Liver (tissue), 9 donors: ENCODE data around the gene MYL4. TPM values are rescaled to one million over a fixed set of nuclear protein-coding genes. Genes with fewer than 3 reads are reported as not detected.
"Not testable (repeated sequence)": the region's sequence is repeated elsewhere in the genome, so short reads cannot be mapped to it uniquely, and the experiment has no call there.

Experiments used
- DNase-seq: peaks from one replicate; pipeline ENCODE4 v3.0.0-alpha.2; 2017; ENCODE audit warnings: low spot score
- H3K27ac ChIP-seq, 2 donors: one replicate each; pipeline ENCODE4 v1.7.0; 2013; ENCODE audit warnings: inconsistent platforms in 2 of 2, low read length in 2 of 2, control low read depth in 1 of 2, low read depth in 1 of 2, mild to moderate bottlenecking in 1 of 2
- H3K27me3 ChIP-seq, 4 donors: one replicate each; pipeline versions ENCODE4 v1.6.1 to v1.7.0; 2013; ENCODE audit warnings: low read length in 3 of 4, inconsistent platforms in 1 of 4, mild to moderate bottlenecking in 1 of 4, moderate library complexity in 1 of 4; ENCODE audit not compliant: control insufficient read depth in 4 of 4, insufficient read depth in 4 of 4
- H3K36me3 ChIP-seq, 4 donors: one replicate each; pipeline versions ENCODE4 v1.6.1 to v1.7.0; 2013; ENCODE audit warnings: low read length in 3 of 4, mild to moderate bottlenecking in 3 of 4, low read depth in 1 of 4, moderate library complexity in 1 of 4; ENCODE audit not compliant: control insufficient read depth in 4 of 4, insufficient read depth in 3 of 4
- H3K4me1 ChIP-seq, 4 donors: one replicate each; pipeline versions ENCODE4 v1.6.1 to v1.7.0; 2013; ENCODE audit warnings: low read length in 3 of 4, mild to moderate bottlenecking in 3 of 4, moderate library complexity in 1 of 4; ENCODE audit not compliant: control insufficient read depth in 4 of 4, insufficient read depth in 4 of 4
- H3K4me3 ChIP-seq, 3 donors: one replicate each; pipeline versions ENCODE4 v1.6.1 to v1.7.0; 2013; ENCODE audit warnings: low read length in 3 of 3, control low read depth in 1 of 3, low read depth in 1 of 3, mild to moderate bottlenecking in 1 of 3
- H3K9ac ChIP-seq, 2 donors: one replicate each; pipeline ENCODE4 v1.7.0; 2013; ENCODE audit warnings: low read length in 2 of 2, mild to moderate bottlenecking in 2 of 2, moderate library complexity in 2 of 2, control low read depth in 1 of 2, low read depth in 1 of 2
- H3K9me3 ChIP-seq, 4 donors: one replicate each; pipeline versions ENCODE4 v1.6.1 to v1.7.0; 2013; ENCODE audit warnings: low read length in 3 of 4; ENCODE audit not compliant: control insufficient read depth in 4 of 4
- EGR1 ChIP-seq, 2 donors: IDR thresholded peaks; 2 replicates each; pipeline ENCODE4 v1.6.1; 2016 to 2018; ENCODE audit warnings: antibody characterized with exemption in 2 of 2, low read depth in 2 of 2
- FOXA2 ChIP-seq: IDR thresholded peaks from 2 replicates; pipeline ENCODE4 v1.6.1; 2016; ENCODE audit warnings: antibody characterized with exemption
- HNF4A ChIP-seq, 2 donors: conservative IDR thresholded peaks; 2 replicates each; pipeline ENCODE4 v1.6.1; 2016; ENCODE audit warnings: antibody characterized with exemption in 2 of 2, mild to moderate bottlenecking in 2 of 2
- HNF4G ChIP-seq: IDR thresholded peaks from 2 replicates; pipeline ENCODE4 v1.6.1; 2016; ENCODE audit warnings: antibody characterized with exemption
- JUND ChIP-seq, 2 donors: IDR thresholded peaks; 2 replicates each; pipeline ENCODE4 v1.6.1; 2016; ENCODE audit warnings: antibody characterized with exemption in 2 of 2
- MAX ChIP-seq: IDR thresholded peaks from 2 replicates; pipeline ENCODE4 v1.6.1; 2016; ENCODE audit warnings: antibody characterized with exemption
- RXRA ChIP-seq, 2 donors: IDR thresholded peaks; 2 replicates each; pipeline ENCODE4 v1.6.1; 2017 to 2018; ENCODE audit warnings: antibody characterized with exemption in 2 of 2, mild to moderate bottlenecking in 1 of 2
- SP1 ChIP-seq: IDR thresholded peaks from 2 replicates; pipeline ENCODE4 v1.6.1; 2018; ENCODE audit warnings: antibody characterized with exemption, mild to moderate bottlenecking
- ZBTB33 ChIP-seq: IDR thresholded peaks from 2 replicates; pipeline ENCODE4 v1.6.1; 2016; ENCODE audit warnings: antibody characterized with exemption
- WGBS: extraction: QIAGEN DNeasy Blood & Tissue Kit; methylation state at CpG from one replicate; pipeline ENCODE4 v1.1.7; 2013; 5-methylcytosine and 5-hydroxymethylcytosine counted together
- polyA plus RNA-seq, 2 donors: library from polyadenylated mRNA; stranded (reverse) in 1 of 2; unstranded in 1 of 2; fragments of 200-250 nt in 1 of 2; fragments of >200 nt in 1 of 2; fragmentation: Nextera tagmentation in 1 of 2; extraction: Ambion mirVana in 1 of 2; gene quantifications; one replicate each; pipeline versions ENCODE4 v1.2.1 to v1.2.3, GENCODE V29; 2013 to 2015
- total RNA-seq, 2 donors: library from RNA; depleted of rRNA; stranded (reverse); fragments of >200 nt; gene quantifications; one replicate each; pipeline ENCODE4 v1.2.3, GENCODE V29; 2014
- TF ChIP-seq, protein P1 (sequence below): fragments of 150-350 bp; IDR thresholded peaks from 2 replicates; pipeline ENCODE4 v1.5.1; 2017; ENCODE audit warnings: improper control_type of control experiment, low read depth, low read length; ENCODE audit not compliant: missing input control
- donor health status: healthy.
- donor health status: healthy.
- donor health status: healthy.
- donor health status: healthy.
- donor health status: healthy.

Gene MYL4
- total and polyA plus RNA-seq, 4 donors = 0.19 to 215 (median 0.22) TPM; not detected in 1

DNA sequence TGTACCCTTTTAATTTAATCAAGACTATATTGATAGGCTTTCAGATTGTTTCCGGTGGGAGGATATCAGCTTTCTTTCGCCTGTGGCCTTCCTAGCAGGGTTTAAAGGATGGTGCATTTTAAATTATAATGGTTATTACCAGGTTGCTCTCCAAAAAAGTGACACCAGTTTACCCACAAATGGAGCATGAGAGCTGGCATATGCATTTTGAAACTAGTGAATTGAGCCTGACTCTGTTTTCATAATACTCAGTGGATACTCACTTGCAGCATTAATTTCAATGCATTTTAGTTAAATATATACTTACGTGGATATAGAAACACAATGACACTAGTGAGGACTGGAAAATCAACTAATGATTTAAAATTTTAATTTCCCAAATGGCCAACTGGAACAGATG is 5.8 kb downstream of the MYL4 start:
- Histone ChIP-seq H3K4me3 (no peak overlapping the region), H3K27me3 (no peaks in the 10 kb centered on the region), H3K9me3 (no peaks in the 10 kb centered on the region), H3K9ac (no peak overlapping the region), H3K4me1 (no peaks in the 10 kb centered on the region), H3K27ac (no peak overlapping the region), H3K36me3 (no peaks in the 10 kb centered on the region)
- DNase-seq = no peak
- WGBS = 90% methylated on average over 3 of the region's 3 CpGs
- no peak for TF ChIP-seq JUND (IDR thresholded peaks at IDR 0.05)
- TF ChIP-seq MAX = no peak
- TF ChIP-seq FOXA2 = no peak
- TF ChIP-seq RXRA (IDR thresholded peaks at IDR 0.05) = no peak
- no peak for TF ChIP-seq ZBTB33
- TF ChIP-seq SP1 = no peak
- no peak for TF ChIP-seq HNF4G
- TF ChIP-seq, protein P1, sequence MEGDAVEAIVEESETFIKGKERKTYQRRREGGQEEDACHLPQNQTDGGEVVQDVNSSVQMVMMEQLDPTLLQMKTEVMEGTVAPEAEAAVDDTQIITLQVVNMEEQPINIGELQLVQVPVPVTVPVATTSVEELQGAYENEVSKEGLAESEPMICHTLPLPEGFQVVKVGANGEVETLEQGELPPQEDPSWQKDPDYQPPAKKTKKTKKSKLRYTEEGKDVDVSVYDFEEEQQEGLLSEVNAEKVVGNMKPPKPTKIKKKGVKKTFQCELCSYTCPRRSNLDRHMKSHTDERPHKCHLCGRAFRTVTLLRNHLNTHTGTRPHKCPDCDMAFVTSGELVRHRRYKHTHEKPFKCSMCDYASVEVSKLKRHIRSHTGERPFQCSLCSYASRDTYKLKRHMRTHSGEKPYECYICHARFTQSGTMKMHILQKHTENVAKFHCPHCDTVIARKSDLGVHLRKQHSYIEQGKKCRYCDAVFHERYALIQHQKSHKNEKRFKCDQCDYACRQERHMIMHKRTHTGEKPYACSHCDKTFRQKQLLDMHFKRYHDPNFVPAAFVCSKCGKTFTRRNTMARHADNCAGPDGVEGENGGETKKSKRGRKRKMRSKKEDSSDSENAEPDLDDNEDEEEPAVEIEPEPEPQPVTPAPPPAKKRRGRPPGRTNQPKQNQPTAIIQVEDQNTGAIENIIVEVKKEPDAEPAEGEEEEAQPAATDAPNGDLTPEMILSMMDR = no peak

GRCh38 chr17:47216821-47217220 is 7.7 kb downstream of the MYL4 start:
- not testable (repeated sequence) for DNase-seq, H3K4me3 ChIP-seq, H3K9me3 ChIP-seq, H3K27ac ChIP-seq, H3K27me3 ChIP-seq, H3K9ac ChIP-seq, H3K4me1 ChIP-seq, H3K36me3 ChIP-seq
- 95% methylated on average over 4 of the region's 4 CpGs for WGBS

DNA sequence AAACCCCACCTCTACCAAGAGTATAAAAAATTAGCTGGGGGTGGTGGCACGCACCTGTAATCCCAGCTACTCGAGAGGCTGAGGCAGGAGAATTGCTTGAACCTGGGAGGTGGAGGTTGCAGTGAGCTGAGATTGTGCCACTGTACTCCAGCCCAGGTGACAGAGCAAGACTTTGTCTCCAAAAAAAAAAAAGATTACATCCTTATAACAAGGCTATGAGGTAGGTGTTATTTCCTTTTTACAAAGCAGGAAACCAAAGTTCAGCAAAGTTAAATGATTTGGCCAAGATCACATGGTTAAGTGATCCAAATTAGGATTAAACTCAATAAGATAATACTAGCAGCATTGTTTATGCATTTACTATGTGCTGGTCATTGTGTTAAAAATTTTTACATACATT is 8.1 kb downstream of the MYL4 start:
- DNase-seq, H3K36me3 ChIP-seq, H3K27me3 ChIP-seq, H3K4me1 ChIP-seq, H3K9ac ChIP-seq, H3K4me3 ChIP-seq, H3K9me3 ChIP-seq, H3K27ac ChIP-seq: not testable (repeated sequence)
- WGBS = 88% methylated on average over 2 of the region's 2 CpGs

DNA sequence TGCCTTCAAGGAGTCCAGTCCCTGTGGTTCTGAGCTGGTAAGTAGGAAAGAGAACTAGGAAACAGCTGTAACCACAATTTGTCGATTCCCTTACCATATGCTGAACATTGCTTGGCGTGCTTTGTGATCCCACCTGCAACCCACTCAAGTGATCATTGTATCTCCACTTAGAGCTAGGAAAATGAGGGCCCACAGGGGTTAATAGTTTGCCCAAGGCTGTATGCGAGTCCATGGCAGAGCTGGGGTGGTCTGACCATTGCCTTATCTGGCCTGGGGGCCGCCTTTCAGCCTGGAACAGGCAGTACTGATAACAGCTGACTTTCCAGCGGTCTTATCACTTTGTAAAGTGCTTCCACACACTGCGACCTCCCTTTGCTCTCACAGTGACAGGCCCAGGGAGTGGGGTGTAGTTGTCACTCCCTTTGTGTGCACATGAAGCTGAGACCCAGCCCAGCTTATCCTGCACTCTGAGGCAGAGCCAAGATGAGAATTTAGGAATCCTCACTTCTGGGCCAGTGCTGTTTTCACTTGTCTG is 9.8 kb downstream of the MYL4 start:
- Histone ChIP-seq H3K4me3 (no peak overlapping the region), H3K9me3 (no peaks in the 10 kb centered on the region), H3K27ac (no peak overlapping the region), H3K4me1 (peaks cover 3 to 10% (median 6%) of the 10 kb centered on the region in 4 donors), H3K36me3 (no peaks in the 10 kb centered on the region), H3K9ac (no peak overlapping the region), H3K27me3 (no peaks in the 10 kb centered on the region)
- peak; percentile 76 for DNase-seq
- no peak for TF ChIP-seq HNF4G
- no peak for TF ChIP-seq EGR1 (IDR thresholded peaks at IDR 0.05; ENCODE audit: low read depth in 2 of 2)
- TF ChIP-seq HNF4A (conservative IDR thresholded peaks at IDR 0.05) = no peak
- 70% methylated on average over 6 of the region's 6 CpGs for WGBS
